HS-5 (cell line): Measurements from ENCODE around the gene MISP.
"Not testable (repeated sequence)": the region's sequence is repeated elsewhere in the genome, so short reads cannot be mapped to it uniquely, and the experiment has no call there.

ENCODE experiments used
- DNase-seq: peaks from one replicate; pipeline ENCODE4 v3.0.0-alpha.2; 2012; ENCODE audit warnings: low read depth

The MISP gene

DNA sequence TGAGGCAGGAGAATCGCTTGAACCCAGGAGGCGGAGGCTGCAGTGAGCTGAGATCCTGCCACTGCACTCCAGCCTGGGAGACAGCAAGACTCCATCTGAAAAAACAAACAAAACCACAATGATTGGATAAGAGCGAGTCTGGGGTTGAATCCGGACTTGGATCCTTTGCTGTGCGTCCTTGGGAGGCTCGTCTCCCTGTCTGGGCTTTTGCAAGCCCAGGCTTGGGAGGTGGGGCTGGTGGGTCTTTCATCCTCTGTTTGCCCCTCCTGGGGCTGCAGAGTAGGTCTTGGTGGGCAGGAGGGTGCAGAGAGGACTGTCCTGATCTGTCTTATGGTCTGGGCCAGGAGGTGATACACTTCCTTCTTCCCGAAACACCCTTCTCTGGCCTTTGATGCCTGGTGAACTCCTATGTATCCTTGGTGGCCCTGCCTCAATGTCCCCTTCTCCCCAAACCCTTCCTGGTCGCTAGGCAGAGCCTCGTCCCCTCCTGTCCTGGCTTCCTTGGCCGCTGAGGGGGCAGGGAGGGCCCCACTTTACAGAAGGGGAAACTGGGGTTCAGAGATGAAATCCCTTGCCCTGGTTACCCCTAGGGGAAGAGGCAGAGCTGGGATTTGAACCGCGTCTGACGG lies 25.3 kb upstream of the MISP start:
- no peak for DNase-seq

DNA sequence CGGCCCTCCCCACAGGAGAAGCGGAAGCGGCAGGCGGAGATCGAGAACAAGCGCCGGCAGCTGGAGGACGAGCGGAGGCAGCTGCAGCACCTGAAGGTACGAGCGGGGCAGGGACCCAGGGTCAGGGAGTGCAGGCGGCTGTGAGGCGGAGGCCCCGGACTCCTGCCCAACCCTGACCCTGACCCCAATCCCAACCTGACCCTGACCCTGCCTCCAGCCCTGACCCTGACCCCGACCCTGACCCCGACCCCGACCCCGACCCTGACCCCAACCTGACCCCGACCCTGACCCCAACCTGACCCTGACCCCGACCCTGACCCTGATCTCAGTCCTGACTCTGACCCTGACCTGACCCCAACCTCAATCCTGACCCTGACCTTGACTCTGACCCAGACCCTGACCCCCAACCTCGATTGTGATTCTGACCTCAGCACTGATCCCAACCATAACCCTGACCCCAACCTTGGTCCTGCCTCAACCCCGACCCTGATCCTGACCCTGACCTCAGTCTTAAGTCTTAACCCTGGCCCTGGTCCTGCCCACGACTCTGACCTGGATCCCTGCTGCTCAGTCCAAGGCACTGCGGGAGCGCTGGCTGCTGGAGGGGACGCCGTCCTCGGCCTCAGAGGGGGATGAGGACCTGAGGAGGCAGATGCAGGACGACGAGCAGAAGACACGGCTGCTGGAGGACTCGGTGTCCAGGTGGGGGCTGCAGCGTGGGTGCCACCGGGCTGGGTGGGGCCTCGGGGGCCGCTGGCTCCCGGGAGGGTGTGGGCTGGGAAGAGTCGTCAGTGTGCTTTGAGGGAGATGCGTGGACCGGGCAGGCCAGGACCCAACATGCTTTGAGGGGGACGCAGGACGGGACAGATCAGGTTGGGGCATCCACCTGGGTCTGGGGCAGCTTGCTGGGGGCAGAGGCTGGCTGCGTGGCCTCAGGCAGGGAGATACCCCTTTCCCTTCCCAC lies 23.6 kb upstream of the MISP start:
- no peak for DNase-seq

DNA sequence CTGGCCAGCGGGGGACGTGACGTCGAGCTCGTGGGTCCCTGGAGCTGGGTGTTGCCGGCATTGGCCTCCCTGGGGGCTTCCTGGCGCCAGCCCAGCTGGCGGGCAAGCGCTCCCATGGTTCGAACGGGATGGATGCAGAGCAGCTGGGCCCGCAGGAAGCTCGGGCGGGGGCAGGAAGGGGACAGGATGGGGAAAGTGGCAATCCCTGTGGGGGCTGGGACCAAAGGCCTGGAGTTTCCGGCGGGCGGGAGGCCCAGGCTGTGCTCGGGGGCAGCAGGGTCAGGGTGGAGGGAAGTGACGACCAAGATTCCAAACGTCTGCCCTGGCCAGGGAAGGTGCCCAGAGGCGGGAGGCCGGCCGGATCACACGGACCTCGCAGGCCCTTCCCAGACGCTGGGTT lies 22.9 kb upstream of the MISP start:
- no peak for DNase-seq

DNA sequence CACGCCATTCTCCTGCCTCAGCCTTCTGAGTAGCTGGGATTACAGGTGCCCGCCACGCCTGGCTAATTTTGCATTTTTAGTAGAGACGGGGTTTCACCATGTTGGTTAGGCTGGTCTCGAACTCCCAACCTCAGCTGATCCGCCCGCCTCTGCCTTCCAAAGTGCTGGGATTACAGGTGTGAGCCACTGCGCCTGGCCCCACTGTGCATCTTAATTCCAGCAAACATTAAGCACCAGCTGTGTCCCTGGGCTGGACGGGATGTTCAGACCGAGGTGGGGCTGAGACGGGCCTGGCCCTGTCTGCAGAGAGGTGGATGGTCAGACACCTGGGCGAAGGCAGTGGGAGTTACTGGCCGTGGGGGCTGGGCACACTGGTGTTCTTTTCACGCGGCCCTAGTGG lies 21.3 kb upstream of the MISP start:
- not testable (repeated sequence) for DNase-seq

DNA sequence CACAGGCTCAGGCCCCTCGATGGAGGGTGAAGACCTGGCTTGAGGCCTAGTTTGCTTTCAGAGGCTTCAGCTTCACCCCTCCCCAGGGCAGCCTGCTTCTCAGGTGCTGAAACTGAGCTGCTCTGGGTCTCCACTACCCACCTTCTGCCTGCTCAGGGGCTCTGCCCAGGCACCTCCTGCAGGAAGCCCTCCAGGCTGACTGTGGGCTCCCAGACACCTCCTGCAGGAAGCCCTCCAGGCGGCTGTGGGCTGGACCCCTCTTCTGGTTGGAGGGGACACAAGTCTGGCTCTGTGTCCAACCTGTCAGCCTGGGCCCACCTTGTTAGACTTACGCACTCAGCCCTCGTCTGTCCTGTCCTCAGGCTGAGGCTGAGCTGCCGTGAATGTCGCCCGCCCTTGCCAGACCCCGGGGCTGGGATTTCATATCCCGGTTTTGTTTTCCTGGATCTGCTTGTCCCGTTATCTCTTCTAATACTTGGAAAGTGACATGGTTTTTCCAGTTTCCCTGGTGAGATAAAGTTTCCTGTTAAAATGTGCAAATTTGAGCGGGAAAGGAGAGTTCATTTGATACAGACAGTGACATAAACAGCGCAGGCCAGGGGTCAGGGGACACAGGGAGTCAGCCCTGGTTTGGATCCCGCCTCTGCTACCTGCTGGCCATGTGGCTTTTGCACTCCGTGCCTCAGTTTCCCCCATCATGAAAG lies 20.8 kb upstream of the MISP start:
- no peak for DNase-seq

DNA sequence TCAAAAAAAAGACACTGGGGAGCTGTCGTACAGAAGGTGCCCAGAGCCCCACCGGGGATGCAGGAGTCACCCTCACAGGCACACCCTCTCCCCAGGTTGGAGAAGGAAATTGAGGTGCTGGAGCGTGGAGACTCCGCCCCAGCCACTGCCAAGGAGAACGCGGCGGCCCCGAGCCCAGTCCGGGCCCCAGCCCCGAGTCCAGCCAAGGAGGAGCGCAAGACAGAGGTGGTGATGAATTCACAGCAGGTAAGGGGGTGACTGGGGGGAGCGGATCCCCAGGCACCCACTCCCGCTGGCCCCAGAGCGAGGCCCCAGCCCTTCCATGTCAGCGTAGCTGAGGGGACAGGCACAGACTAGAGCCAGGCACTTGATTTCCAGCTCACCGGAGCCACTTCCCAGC lies 19.9 kb upstream of the MISP start:
- no peak for DNase-seq

DNA sequence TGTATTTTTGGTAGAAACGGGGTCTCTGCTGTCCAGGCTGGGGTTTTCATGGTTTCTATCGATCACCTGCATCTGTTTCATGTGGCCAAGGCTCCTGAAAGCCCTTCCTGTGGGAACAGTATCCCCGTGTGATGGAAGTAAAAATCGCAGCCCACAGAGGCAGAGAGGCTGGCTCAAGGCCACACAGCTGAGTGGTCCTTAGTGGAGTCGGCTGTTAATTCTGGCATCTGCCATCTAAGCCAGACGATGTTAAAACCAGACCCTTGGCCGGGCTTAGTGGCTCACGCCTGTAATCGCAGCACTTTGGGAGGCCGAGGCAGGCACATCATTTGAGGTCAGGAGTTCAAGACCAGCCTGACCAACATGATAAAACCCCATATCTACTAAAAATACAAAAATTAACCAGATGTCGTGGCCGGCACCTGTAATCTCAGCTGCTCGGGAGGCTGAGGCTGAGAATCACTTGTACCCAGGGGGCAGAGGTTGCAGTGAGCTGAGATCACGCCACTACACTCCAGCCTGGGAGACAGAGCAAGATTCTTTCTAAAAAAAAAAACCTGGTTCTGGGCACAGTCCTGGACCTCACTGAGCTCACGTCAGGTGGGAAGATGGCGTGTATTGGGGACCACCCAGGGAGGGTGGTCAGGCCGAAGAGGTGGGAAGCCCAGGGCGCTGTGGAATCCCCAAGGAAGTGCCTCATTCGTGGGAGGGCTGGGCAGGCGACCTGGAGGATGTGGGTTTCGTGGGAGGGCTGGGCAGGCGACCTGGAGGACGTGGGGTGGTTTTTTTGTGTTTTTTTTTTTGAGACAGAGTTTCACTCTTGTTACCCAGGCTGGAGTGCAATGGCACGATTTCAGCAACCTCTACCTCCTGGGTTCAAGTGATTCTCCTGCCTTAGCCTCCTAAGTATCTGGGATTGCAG lies 18.5 kb upstream of the MISP start:
- no peak for DNase-seq

DNA sequence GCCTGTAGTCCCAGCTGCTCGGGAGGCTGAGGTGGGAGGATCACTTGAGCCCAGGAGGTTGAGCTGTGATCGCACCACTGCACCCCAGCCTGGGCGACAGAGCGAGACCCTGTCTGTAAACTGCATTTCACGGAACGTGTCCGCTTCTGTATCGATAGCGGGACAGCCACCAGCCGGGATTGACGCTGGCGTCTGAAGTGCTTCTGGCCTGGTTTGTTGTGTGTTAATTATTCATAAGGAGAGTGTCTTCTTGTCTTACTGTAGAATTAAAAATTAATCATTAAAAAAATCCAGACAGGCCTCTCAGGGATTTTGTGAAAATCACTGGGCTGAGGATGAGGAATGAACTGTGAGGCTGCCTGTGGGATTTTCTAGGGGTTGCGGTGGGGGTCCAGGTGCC lies 16.2 kb upstream of the MISP start:
- no peak for DNase-seq

DNA sequence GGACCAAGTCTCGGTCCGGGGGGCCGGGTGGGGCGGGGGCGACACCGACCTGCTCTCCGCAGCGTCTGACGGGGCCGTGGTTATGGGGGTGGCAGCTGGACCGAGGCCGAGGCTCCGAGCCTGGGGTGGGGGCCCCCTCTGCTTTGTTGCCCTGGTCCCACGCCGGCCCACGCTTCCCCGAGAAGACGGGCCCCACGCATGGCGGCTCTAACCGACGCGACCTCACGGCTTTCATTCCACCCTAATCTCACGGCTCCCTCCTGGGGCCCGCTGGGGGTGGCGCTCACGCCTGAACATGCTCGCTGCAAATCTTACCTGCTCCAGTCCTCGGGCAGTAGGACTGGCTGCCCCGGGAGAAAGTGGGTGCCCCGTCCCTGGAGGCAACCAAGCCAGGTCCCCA lies 14.8 kb upstream of the MISP start:
- no peak for DNase-seq

DNA sequence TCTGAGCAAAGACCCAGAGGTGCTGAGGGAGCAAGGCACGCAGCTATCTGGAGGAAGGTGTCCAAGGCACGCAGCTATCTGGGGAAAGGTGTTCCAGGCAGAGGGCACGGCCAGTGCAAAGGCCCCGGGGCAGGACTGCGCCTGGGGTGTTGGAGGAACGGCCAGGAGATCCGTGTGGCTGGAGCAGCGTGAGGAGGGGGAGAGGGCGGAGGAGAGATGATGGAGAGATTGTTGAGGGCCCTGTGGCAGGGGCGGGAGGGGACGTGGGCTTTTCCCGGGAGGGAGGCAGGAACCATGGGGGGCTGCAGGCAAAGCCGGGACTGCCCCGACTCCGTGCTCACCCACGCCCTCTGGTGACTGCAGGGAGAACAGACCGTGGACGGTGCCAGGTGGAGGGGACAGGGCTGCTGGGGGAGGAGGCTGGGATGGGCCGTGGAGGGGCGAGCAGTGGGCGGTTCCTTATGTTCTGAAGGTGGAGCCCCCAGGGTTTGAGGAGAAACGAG lies 13.3 kb upstream of the MISP start:
- DNase-seq: no peak

DNA sequence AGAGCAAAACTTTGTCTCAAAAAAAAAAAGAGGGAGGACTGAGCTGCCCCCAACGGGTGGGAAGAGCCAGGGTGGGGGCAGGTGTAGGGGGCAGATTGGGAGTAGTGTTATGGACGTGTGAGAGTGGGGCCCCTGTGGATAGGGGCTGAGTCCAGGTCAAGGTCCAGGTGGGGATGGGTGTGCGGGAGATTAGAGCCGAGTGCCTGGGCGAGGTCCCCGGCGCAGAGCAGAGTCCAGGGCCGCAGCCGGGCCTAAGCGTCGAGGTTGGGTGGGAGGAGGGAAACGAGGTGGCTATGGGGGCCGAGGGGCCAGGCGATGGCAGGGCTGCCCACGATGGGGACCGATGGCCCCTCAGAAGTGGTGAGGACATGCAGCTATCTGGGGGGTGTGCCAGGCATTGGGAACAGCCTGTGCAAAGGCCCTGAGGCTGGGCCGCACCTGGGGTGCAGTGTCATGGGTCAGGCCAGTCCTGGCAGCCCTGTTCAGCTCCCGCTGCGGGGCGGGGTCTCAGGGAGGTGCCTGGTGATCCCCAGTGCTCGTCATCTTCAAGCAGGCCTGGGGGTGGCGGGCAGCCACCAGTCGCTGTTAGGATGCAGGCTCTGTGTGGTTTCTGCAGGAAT lies 12.3 kb upstream of the MISP start:
- no peak for DNase-seq

DNA sequence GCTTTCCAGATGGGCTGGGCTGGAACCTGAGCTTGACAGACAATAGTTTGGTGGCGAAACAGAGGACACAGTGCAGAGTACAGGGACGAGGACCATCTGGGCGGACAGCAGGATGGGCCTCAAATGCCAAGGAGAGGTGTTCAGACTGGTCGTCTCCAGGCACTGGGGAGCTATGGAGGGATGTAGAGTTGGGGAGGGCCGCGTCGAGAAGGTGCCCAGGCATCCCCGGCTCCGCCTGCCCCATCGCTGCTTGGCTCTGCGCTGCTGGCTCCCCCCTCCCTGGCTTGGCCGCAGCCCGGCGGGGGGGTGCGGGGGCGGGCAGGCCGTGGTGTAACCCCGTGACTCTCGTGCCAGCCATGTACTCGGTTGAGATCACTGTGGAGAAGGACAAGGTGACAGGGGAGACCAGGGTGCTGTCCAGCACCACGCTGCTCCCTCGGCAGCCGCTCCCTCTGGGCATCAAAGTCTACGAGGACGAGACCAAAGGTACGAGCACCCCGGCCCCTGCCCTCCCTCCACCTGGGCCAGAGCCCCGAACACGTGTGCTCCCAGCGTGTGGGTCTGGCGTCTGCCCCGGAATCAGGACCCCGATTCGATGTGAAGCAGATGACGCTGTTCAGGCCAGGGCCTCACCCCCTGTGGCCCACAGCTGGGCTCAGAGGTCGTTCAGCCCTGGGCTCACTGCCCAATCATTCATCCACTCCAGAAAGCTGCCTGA lies 10.8 kb upstream of the MISP start:
- no peak for DNase-seq

DNA sequence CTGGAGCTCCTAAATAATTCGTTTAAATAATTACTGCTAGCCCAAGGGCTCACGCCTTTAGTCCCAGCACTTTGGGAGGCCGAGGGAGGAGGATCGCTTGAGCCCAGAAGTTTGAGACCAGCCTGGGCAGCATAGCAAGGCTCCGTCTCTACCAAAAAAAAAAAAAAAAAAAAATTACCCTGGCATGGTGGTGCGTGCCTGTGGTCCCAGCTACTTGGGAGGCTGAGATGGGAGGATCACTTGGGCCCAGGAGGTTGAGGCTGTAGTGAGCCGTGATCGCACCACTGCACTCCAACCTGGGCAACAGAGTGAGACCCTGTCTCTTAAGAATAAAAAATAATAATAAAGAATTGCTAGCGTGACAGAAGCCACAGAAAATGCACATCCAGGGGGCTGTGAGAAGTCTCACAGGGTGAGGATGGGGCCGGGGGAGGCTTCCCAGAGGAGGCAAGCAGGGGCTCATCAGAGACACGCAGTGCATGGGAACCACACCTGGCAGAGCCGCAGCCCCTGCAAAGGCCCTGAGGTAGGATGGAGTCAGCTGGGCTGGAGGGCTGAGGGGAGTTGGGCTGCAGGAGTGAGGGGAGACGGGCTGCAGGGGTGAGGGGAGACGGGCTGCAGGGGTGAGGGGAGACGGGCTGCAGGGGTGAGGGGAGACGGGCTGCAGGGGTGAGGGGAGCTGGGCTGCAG lies 10.0 kb upstream of the MISP start:
- not testable (repeated sequence) for DNase-seq

DNA sequence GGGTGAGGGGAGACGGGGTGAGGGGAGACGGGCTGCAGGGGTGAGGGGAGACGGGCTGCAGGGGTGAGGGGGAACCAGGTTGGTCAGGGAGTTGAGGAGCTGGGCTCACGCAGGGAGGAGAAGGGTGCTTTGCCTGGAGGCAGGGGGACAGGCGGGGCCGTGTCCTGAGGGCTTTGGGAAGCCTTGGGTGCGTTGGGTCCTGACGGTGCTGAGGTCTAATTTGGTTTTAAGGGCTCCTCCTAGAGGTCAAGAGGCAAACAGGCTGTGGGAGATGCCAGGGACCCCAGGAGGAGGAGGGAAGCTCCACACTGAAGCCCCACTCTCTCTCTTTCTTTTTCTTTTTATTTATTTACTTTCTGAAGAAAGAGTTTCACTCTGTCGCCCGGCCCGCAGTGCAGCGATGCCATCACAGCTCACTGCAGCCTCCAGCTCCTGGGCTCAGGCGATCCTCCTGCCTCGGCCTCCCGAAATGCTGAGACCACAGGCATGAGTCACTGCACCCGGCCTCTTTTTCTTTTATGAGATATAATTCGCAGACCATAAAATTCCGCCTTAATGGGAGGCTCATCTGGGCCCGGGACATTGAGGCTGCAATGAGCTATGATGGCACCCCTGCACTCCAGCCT lies 9.3 kb upstream of the MISP start:
- DNase-seq: no peak

DNA sequence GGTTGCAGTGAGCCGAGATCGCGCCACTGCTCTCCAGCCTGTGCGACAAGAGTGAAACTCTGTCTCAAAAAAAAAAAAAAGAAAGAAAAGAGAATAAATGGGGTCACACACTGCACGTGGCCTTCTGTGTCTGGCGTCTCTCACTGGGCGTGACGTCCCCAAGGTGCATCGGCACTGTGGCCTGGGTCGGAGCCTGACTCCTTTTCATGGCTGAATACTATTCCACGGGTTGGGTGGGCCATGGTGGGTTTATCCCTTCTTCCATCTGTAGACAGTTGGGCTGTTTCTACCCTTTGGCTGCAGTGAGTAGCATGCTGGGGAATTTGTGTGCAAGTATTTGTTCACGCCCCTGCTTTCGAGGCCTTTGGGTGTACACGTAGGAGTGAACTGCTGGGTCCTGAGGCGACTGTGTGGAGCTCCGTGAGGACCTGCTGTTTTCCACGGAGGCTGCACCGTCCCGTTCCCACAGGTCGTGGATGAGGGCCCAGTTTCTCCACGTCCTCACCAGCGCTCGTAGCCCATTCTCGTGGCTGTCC lies 8.3 kb upstream of the MISP start:
- no peak for DNase-seq

DNA sequence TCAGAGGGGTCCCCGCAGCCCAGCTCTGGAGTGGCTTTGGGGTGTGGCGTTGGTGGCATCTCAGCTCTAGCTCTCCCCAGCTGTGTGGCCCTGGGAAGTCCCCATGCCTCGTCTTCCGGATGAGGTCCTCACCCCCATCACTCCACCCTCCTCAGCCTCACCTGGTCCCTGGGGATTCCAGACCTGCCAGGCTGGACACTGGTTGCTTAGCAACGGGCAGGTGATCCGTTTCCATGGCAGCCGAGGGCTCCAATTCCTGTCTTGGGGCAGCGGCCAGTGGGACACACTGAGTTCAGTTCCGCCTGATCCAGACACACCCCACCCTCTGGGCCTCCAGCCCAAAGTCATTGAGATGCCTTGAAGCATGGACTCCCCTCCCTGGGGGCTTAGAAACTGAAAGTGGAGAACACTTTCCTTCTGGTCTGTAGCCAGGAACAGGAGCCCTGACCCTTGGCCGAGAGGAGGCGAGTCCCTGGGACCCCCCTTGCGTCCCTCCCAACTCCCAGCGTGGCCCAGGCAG lies 7.7 kb upstream of the MISP start:
- DNase-seq: no peak

DNA sequence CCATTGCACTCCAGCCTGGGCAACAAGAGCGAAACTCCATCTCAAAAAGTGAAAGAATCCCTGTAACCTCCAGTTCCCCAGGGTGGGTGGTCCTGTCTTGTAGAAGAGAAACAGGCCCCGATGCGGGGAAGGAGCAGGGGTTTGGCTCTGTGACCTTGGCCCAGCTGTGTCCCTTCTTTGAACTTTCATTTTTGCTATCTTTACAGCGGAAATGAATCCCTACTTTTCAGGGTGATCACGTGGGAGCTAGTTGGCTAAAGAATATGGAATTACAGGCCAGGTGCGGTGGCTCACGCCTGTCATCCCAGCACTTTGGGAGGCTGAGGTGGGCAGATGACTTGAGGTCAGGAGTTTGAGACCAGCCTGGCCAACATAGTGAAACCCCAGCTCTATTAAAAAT lies 5.8 kb upstream of the MISP start:
- not testable (repeated sequence) for DNase-seq

DNA sequence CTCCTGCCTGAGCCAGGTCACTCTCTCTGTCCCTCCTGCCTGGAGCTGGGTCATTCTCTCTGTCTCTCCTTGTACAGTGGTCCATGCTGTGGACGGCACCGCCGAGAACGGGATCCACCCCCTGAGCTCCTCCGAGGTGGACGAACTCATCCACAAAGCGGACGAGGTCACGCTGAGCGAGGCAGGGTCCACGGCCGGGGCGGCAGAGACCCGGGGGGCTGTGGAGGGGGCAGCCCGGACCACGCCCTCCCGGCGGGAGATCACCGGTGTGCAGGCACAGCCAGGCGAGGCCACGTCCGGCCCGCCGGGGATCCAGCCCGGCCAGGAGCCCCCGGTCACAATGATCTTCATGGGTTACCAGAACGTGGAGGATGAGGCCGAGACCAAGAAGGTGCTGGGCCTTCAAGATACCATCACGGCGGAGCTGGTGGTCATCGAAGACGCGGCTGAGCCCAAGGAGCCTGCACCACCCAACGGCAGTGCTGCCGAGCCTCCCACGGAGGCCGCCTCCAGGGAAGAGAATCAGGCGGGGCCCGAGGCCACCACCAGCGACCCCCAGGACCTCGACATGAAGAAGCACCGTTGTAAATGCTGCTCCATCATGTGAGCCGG lies 4.6 kb upstream of the MISP start:
- DNase-seq: no peak
